CD1c-positive myeloid dendritic cell (primary cell): ENCODE data around the gene BICRAL.
"Not testable (repeated sequence)": the region's sequence is repeated elsewhere in the genome, so short reads cannot be mapped to it uniquely, and the experiment has no call there.

ENCODE experiments used
- DNase-seq: peaks from one replicate; pipeline ENCODE4 v3.0.0-alpha.2; 2016; ENCODE audit errors: extremely low spot score

BICRAL gene

DNA sequence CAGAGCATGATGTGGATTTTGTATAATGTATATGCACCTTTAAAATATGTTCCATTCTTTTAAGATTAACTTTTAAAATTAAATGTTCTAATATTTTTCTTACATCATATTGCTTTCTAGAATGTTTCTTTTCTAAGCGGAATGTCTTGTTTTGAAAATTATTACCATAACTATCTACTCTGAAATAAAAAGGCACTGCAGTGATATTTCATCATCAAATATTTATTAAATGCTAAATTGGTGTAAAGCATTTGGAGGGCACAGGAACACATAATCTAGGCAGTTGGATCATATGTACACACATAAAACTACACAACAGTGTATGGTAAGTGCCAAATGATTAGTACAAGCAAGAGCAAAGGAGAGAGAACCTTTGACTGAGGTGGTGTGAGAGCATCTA, 13.8 kb downstream of the BICRAL start:
- no peak for DNase-seq

DNA sequence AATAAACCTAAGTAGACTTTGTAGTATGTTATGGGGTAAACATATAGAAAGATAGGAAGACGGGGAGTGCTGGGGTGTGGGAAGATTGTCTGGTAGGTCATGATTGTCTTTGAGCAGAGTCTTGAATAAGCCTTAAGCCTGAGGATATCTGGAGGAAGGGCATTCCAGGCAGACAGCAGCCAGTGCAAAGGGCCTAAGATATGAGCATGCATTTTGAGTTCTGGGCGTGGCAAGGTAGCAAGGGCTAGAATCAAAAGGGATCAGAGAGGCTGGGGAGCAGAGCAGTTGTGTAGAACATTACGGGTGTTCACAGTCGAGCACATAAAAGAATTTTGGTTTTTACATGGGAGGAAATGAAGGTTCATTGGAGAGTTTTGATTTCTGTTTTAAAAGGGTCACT, 14.3 kb downstream of the BICRAL start:
- DNase-seq, result no peak

DNA sequence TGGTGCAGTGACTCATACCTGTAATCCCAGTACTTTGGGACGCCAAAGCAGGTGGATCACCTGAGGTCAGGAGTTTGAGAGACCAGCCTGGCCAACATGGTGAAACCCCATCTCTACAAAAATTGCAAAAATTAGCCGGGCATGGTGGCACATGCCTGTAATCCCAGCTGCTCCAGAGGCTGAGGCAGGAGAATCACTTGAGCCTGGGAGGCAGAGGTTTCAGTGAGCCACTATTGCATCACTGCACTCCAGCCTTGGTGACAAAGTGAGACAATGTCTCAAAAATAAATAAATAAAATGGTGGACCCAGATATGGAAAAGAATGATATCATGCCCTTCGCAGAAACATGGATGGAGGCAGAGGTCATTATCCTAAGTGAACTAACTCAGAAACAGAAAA, 15.8 kb downstream of the BICRAL start:
- DNase-seq, result not testable (repeated sequence)

DNA sequence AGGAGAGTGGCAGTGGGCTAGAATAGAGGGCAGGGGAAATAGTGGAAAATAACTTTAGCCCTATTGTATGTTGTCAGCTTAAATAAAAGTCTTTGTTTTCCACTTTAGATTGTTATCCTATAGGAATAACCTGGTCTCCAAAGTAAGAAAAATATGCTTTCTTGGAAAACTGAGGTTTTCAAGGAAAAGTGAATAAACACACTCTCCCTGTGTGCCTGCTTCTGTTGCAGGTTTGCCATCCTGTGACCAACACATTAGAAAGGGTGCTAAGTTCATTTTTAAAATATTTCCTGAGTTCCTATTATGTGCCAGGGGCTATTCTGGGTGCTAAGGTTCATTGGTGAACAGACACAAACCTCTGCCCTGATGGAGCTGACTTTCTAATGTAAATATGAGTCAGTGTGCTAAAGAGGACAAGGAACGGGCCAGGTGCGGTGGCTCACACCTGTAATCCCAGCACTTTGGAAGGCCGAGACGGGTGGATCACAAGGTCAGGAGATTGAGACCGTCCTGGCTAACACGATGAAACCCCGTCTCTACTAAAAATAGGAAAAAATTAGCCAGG, 23.5 kb downstream of the BICRAL start:
- DNase-seq, result no peak

DNA sequence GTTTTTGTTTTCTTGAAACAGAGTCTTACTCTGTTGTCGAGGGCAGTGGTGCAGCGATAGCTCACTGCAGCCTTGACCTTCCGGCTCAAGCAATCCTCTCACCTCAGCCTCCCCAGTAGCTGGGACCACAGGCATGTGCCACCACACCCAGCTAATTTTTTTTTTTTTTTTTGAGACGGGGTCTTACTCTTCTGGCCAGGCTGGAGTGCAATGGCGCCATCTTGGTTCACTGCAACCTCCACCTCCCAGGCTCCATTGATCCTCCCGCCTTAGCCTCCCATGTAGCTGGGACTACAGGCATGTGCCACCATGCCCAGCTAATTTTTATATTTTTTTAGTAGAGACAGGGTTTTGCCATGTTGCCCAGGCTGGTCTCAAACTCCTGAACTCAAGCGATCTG, 24.5 kb downstream of the BICRAL start:
- DNase-seq, result not testable (repeated sequence)

DNA sequence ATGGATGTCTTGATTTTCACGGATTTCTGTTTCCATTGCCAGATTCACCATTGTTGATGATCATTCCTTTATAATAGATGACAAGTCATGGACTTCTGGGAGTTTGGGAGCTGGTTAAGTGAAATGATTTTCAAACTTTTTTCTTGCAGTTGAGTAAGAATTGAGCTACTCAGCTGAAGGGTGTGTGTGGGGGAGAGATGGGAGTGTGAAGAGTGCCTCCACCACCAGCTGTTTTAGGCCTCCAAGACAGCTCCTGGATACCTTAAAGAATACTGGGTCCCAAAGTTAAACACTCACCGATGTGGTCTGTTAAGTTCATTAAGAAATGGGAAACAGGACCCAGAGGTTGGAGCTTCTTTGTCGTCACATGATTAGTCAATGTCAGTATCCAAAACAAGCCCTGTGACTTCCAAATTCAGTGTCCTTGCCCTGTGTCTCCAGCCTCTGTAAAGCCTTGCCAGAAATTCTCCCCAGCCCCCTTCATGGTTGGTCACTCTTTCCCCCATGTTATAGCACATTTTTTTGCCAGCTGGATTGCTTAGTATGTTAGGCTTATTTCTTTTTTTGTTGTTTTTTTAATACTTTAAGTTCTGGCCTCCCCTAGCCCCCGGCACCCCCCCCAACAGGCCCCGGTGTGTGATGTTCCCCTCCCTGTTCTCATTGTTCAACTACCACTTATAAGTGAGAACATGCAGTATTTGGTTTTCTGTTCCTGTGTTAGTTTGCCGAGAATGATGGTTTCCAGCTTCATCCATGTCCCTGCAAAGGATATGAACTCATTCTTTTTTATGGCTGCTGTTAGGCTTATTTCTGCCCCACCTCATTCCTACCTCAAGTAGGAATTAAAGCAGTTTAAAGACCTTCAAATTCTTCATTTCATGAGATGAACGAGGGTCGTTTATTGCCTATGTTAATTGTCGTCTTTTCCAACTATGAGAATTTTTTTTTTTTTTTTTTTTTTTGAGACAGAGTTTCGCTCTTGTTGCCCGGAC, 26.9 kb downstream of the BICRAL start:
- DNase-seq, result no peak

DNA sequence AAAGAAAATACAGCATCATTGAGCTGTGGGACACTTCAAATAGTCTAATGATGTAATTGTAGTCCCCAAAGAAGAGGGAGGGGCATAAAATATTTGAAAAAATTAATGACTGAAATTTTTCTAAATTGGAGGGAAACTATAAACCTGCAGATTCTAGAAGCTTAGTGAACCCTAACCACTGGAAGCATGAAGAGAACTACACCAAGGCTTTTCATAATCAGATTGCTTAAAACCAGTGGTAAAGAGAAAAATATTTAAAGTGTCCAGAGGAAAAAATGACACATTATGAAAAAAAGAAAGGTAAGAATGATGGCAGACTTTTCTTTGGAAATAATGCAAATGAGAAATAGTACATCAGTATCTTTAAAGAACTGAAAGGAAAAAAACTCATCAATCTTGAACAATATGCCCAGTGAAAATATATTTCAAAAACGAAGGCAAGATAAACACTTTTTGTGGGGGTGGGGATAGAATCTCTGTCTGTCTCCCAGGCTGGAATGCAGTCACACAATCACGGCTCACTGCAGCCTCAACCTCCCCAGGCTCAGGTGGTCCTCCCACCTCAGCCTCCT, 31.3 kb downstream of the BICRAL start:
- DNase-seq, result no peak

DNA sequence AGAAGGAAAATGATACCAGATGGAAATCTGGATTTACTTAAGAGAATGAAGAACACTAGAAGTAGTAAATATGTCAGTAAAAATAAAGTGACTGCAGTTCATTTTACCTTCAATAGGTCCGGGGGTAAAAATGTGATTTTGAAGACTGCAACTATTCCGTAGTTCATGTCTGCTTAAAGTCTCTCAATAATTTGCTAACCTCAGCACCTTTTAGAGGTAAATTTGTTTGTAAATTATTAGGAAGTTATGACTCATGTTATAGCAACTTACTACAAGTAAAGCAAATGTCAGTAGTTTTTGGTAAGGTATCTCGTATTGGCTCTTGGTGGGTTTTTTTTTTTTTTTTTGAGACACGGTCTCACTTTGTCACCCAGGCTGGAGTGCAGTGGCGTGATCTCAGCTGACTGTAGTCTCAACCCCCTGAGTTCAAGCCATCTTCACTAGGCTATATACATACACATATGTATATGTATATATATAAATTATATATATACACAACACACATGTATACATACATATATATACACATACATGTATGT, 32.1 kb downstream of the BICRAL start:
- no peak for DNase-seq

DNA sequence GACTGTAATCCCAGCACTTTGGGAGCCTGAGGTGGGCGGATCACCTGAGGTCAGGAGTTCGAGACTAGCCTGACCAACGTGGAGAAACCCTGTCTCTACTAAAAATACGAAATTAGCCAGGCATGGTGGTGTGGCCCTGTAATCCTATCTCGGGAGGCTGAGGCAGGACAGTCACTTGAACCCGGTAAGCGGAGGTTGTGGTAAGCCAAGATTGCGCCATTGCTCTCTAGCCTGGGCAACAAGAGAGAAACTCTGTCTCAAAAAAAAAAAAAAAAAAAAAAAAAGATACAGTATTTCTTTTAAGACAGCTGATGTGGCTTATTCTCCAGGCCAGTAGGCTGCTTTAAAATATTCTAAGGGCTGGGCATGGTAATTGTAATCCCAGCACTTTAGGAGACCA, 33.9 kb downstream of the BICRAL start:
- DNase-seq, result not testable (repeated sequence)

DNA sequence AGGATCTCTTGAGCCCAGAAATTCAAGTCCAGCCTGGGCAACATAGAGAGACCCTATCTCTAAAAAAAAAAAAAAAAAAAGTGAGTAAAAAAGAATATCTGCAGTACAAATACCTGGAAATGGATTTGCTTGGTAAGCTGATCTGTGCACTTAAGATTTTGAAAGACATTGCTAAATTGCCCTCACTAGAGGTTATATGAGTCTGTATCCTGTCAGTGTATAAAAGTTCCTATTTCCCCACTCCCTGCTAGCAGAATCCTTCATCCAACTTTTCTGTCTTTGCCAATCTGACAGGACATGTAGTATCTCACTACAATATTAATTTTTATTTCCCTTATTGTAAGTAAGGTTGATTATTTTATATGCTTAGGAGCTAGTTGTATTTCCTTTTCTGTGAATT, 36.1 kb downstream of the BICRAL start:
- no peak for DNase-seq

DNA sequence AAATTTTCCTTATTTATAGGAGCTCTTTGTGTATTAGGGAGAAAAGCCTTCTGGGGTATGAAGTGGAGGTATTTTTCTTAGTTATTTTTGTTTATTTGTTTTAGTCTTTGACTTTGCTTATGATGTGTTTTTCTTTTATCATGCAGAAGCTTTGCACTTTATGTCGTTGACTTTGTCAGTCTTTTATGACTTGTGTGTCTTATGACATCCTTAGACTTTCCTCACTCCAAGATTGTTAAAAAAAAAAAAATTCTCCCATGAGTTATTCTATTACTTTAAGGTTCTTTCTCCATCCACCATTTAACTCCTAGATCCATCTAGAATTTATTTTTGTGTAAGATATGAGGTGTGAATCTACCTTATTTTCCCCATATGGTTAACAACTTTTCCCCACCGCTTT, 36.6 kb downstream of the BICRAL start:
- no peak for DNase-seq

DNA sequence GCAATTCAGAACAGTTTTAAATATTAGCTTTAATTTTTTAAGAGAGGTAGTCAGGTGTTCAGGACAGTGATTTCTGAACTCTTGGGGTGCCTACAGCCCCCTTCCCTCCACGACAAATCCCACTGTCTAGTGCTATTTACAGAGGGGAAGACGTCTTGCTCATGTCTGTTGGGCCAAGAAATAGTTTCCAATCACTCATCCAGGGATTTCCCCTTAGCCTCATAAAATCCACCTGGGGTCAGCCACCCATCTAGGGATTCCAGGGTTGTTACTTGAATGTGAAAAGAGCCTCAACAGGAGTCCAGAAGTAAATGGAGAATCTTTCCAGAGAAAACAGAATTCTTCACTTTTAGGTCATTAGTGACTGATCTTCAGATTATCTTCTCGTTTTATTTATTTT, 37.0 kb downstream of the BICRAL start:
- no peak for DNase-seq

DNA sequence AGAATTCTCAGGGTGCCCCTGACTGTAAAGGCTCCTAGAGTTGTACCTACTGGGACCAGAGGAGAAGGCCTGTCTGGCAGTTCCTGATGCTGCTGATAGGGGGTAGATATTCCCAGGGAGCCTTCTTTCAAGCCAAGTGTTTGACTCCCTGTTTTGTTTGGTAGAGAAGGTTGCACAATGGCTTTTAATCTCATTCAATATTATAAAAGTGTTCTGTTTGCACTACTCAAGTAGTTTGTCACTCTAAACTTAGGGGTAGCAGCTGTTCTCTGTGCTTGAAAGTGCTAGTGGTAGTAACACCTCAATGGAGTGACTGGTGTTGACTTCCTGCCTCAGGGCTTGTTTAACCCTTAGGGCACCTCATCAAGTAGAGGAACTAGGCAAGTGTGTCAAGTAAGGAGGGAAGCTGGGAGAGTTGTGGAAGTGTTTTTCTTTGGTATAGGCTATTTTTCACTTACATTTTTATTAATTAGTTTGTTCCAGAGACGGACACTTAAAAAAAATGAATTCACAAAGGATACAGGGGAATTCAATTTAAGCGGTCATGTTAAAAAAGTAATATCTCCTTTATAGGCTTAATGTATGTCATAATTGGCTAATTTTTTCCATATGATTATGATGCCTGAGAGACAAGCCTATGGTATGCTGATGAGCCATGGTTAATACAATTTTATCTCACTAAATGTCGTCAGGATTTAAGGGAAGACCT, 38.1 kb downstream of the BICRAL start:
- peak; percentile 3 for DNase-seq

DNA sequence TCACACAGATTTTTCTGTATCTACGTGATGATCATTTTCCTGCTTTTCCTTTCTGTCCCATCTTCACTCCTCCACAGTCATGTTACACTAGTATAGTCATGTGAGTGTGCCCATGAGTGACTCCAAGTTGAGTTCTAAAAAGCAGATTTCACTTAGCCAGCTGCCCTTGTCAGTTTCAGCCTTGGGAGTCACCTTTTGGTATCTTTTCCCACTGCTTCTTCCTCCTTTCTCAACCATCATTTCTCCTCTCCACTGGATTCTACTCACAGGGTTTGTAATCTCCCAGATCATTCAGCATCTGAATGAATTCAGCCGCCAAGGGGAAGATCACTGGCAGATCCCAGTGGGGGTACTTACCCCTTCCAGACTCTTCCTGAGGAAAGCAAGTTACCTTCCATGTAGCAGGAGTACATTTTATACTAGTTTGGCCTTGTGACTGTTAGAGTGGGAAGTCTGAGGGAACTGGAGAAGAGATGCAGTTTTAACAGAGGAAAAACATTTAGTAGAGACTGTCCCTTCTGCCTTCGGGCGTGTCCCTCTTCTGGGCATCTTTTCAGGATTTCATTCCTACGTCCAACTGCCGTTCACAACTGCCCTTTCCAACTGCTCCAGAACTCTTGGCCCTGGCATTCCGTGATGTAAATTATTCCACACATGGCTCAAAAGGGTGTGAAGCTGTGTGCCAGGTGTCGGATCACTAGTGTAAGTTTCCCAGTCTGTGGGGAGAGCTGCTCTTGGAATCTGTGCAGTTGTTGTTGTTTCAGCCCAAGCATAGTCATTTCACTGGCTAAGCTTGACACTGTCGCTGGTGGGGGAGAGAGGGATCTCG, 38.9 kb downstream of the BICRAL start:
- DNase-seq, result no peak

DNA sequence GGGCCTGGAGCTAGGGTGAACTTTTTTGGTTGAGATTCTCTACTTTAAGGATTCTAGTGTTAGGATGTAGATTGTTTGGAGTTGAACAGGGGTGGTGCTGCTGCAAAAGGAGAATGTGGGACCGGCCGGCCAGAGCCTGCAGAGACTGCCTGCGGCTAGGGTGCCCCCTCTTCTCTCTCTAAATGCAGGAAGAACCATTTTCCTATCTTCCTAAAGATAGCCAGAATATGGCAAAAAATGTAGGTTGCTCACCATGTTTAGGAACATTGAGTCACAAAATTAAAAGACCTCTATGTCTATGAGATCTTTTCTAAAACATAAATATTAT, 39.5 kb downstream of the BICRAL start:
- no peak for DNase-seq

DNA sequence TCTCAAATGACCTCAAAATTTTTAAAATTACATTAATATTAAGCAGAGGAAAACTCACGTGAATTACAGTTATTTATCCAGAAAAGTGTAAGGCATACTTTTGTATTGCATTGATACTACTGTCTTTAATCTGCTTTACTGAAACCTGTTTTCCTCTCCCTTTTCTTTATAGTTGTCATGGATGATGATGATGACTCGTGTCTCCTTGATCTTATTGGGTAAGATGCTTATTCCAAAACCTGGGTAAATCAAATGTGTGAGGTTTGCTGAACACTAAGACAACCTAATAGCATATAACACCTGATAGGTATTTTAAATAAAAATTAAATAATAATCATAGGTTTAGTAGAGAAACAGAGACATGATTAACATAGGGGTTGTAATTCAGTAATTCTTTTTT, 40.0 kb downstream of the BICRAL start:
- no peak for DNase-seq

DNA sequence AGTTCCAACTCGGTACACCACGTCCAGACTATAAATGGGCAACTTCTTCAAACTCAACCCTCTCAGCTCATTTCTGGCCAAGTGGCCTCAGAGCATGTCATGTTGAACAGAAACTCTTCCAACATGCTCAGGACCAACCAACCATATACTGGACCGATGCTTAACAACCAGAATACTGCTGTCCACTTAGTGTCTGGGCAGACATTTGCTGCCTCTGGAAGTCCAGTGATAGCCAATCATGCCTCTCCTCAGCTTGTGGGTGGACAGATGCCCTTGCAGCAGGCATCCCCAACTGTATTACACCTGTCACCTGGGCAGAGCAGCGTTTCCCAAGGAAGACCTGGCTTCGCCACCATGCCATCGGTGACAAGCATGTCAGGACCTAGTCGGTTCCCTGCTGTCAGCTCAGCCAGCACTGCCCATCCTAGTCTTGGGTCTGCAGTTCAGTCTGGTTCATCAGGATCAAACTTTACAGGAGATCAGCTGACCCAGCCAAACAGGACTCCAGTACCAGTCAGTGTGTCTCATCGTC, 47.8 kb downstream of the BICRAL start:
- no peak for DNase-seq

DNA sequence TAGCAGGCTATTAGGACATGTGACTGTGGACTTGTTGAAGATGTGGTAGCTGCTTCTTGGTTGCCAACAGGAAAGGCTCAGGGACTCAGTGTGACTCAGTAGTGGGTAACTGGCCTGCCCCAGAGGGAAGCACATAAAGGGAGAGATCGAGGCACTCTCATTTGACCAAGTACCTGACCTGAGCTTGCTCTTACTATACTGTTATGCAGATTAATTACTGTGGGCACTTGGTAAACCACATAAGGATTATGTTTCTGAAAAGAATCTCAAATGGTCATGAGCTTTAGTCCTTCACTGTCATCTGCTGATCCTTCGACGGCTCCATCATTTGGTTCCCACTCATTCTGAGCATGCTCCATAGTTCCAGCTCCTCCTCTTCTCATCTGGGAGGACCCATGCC, 49.4 kb downstream of the BICRAL start:
- no peak for DNase-seq

DNA sequence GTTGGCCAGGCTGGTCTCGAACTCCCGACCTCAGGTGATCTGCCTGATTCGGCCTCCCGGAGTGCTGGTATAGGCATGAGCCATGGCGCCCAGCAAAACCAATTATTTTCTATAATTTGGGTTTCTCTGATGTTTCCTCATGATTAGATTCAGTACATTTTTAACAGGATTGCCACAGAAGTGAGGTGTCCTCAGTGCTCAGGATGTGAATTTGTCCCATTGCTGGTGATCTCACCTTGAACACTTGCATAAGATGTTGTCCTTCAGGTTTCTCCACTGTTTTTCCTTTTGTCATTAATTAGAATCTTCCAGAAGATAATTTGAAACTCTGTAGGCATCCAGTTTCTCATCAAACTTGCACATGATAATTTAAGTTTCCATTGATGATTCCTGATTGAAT, 52.2 kb downstream of the BICRAL start:
- DNase-seq, result no peak

DNA sequence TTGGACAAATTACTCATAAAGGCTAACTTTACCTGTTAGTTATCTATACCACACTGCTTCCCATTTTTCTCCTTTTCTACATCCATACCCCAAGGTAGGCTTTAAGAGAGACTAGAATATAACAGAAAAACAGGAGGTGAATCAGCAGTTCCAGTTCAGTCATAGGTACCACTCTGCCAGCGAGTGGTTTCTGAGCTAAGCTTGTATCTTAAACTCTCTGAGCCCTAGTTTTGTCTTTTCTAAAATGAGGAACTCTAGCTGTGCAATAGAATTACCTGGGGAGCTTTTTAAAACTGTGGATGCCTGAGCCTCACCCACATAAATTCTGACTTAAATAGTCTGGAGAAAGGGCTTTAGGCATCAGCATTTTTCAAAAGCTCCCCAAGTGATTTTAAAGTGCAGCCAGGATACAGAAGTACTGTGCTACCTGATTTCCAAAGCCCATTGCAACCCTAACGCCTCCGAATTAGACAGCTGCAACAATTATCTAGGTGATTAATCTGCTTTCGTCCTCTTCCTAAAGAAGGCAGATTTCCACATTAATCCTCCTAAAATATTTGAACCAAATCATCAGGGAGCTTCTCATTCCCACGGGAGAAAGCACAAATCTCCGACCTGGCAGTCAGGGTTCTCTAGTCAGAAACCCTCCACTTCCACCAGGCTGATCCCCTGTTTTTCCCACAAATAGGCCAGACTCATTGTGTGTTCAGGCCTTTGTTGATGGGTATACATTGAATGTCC, 60.2 kb downstream of the BICRAL start:
- DNase-seq, result no peak
